DOHH2 (cell line): ENCODE data around the gene EIF4E2.

ENCODE experiments used
- H3F3A ChIP-seq: fragments of 200-600 bp; sonication (generic), shearing (Covaris generic); 2 replicates; pipeline ENCODE4 v1.6.0; 2016; ENCODE audit warnings: antibody characterized with exemption, mild to moderate bottlenecking; ENCODE audit not compliant: control insufficient read depth, insufficient read depth
- H3K27ac ChIP-seq: fragments of 200-600 bp; sonication (generic); 2 replicates; pipeline ENCODE4 v1.5.1; 2014; ENCODE audit warnings: low read depth, mild to moderate bottlenecking, low read length, moderate library complexity
- H3K27me3 ChIP-seq: fragments of 200-600 bp; sonication (generic); 2 replicates; pipeline ENCODE4 v1.6.1; 2014; ENCODE audit warnings: mild to moderate bottlenecking, low read length, mixed read lengths; ENCODE audit not compliant: control insufficient read depth
- H3K36me3 ChIP-seq: fragments of 200-600 bp; sonication (generic); 2 replicates; pipeline ENCODE4 v1.6.1; 2014; ENCODE audit warnings: mild to moderate bottlenecking, low read length, moderate library complexity, mixed read lengths; ENCODE audit not compliant: control insufficient read depth
- H3K4me1 ChIP-seq: fragments of 200-600 bp; sonication (generic); 2 replicates; pipeline ENCODE4 v1.6.1; 2014; ENCODE audit warnings: mild to moderate bottlenecking, low read length, mixed read lengths; ENCODE audit not compliant: control insufficient read depth
- H3K4me2 ChIP-seq: fragments of 200-600 bp; sonication (generic); 2 replicates; pipeline ENCODE4 v1.6.0; 2014; ENCODE audit warnings: mild to moderate bottlenecking, low read length, moderate library complexity
- H3K4me3 ChIP-seq: fragments of 200-600 bp; sonication (generic); 2 replicates; pipeline ENCODE4 v1.5.1; 2014; ENCODE audit warnings: mild to moderate bottlenecking, low read length, mixed read lengths
- H3K79me2 ChIP-seq: fragments of 200-600 bp; sonication (generic); 2 replicates; pipeline ENCODE4 v1.6.1; 2014; ENCODE audit warnings: mild to moderate bottlenecking, low read length, mixed read lengths; ENCODE audit not compliant: control insufficient read depth
- H3K9me2 ChIP-seq: fragments of 200-600 bp; sonication (generic); replicated peaks from 2 replicates; pipeline ENCODE4 v1.6.1; 2014; ENCODE audit warnings: mild to moderate bottlenecking, low read length, mixed read lengths; ENCODE audit not compliant: control insufficient read depth
- H3K9me3 ChIP-seq: fragments of 200-600 bp; sonication (generic); 2 replicates; pipeline ENCODE4 v1.6.1; 2014; ENCODE audit warnings: antibody characterized with exemption, low read length, mixed read lengths; ENCODE audit not compliant: control insufficient read depth, insufficient read depth
- H4K20me1 ChIP-seq: fragments of 200-600 bp; sonication (generic); 2 replicates; pipeline ENCODE4 v1.6.0; 2014; ENCODE audit warnings: low read depth, mild to moderate bottlenecking, antibody characterized with exemption, low read length, moderate library complexity; ENCODE audit not compliant: control insufficient read depth, insufficient read depth
- CTCF ChIP-seq: fragments of 200-600 bp; sonication (generic); IDR thresholded peaks from one replicate; pipeline ENCODE4 v1.5.1; 2014; ENCODE audit warnings: antibody characterized with exemption, mild to moderate bottlenecking, low read depth, low read length; ENCODE audit not compliant: poor library complexity, severe bottlenecking
- EZH2phosphoT487 ChIP-seq: fragments of 200-600 bp; sonication (generic); IDR thresholded peaks from 2 replicates; pipeline ENCODE4 v1.6.1; 2017; ENCODE audit warnings: borderline replicate concordance, mild to moderate bottlenecking, antibody characterized with exemption, low read length, moderate library complexity, mixed read lengths

EIF4E2 gene

GRCh38 chr2:232551776-232552175 lies 1.3 kb downstream of the EIF4E2 start:
- TF ChIP-seq EZH2phosphoT487: no peak
- TF ChIP-seq CTCF: no peak
- 0 out of 2 replicates have a peak, but pooled peaks cover 6% of the 10 kb centered on the region for H4K20me1 ChIP-seq
- no peaks in the 10 kb centered on the region for H3K9me2 ChIP-seq
- peaks cover 70% of the 10 kb centered on the region for H3K36me3 ChIP-seq
- peak overlapping the region; percentile 100 for H3K4me3 ChIP-seq
- H3K4me1 ChIP-seq: peaks cover 28% of the 10 kb centered on the region
- no peaks in the 10 kb centered on the region for H3F3A ChIP-seq
- no peak overlapping the region for H3K27ac ChIP-seq
- peak overlapping the region; percentile 81 for H3K4me2 ChIP-seq
- H3K79me2 ChIP-seq: peaks cover 93% of the 10 kb centered on the region
- no peaks in the 10 kb centered on the region for H3K9me3 ChIP-seq
- no peaks in the 10 kb centered on the region for H3K27me3 ChIP-seq

GRCh38 chr2:232556426-232556825 lies 5.9 kb downstream of the EIF4E2 start:
- Histone ChIP-seq H3K36me3 (peaks cover 70% of the 10 kb centered on the region), H4K20me1 (peaks cover 3% of the 10 kb centered on the region; the same call in 1 of the 2 replicates), H3K79me2 (peaks cover 47% of the 10 kb centered on the region), H3F3A (no peaks in the 10 kb centered on the region), H3K4me2 (no peak overlapping the region), H3K9me2 (no peaks in the 10 kb centered on the region), H3K27ac (no peak overlapping the region), H3K9me3 (no peaks in the 10 kb centered on the region), H3K27me3 (no peaks in the 10 kb centered on the region), H3K4me3 (no peak overlapping the region), H3K4me1 (peaks cover 8% of the 10 kb centered on the region)
- TF ChIP-seq CTCF (no peak), EZH2phosphoT487 (no peak)

GRCh38 chr2:232562515-232563151 lies 12.1 kb downstream of the EIF4E2 start:
- TF ChIP-seq CTCF (peak; percentile 22), EZH2phosphoT487 (no peak)
- no peak overlapping the region for H3K27ac ChIP-seq
- H3K36me3 ChIP-seq: peaks cover 60% of the 10 kb centered on the region
- no peaks in the 10 kb centered on the region for H3K27me3 ChIP-seq
- H3K4me2 ChIP-seq: no peak overlapping the region
- H3F3A ChIP-seq: no peaks in the 10 kb centered on the region
- no peaks in the 10 kb centered on the region for H3K9me3 ChIP-seq
- no peak overlapping the region for H3K4me3 ChIP-seq
- no peaks in the 10 kb centered on the region; the same call in 1 of the 2 replicates for H4K20me1 ChIP-seq
- H3K4me1 ChIP-seq: no peaks in the 10 kb centered on the region
- no peaks in the 10 kb centered on the region for H3K9me2 ChIP-seq
- H3K79me2 ChIP-seq: no peaks in the 10 kb centered on the region
